GM19238 (cell line): ENCODE data around the gene DNAJC5.
A peak's percentile ranks its signal among the peaks of the same experiment; 100 is the strongest.
"Not testable (repeated sequence)": the region's sequence is repeated elsewhere in the genome, so short reads cannot be mapped to it uniquely, and the experiment has no call there.

Experiments used
- DNase-seq: peaks from one replicate; pipeline ENCODE4 v3.0.0; 2011; ENCODE audit warnings: low spot score; ENCODE audit not compliant: insufficient read length

Gene DNAJC5

GRCh38 chr20:63967330-63968135, 72.6 kb downstream of the DNAJC5 start:
- DNase-seq: no peak

- DNase-seq: no peak
These were observed 73.4 kb downstream of the DNAJC5 start for GRCh38 chr20:63968136-63968927.

DNA sequence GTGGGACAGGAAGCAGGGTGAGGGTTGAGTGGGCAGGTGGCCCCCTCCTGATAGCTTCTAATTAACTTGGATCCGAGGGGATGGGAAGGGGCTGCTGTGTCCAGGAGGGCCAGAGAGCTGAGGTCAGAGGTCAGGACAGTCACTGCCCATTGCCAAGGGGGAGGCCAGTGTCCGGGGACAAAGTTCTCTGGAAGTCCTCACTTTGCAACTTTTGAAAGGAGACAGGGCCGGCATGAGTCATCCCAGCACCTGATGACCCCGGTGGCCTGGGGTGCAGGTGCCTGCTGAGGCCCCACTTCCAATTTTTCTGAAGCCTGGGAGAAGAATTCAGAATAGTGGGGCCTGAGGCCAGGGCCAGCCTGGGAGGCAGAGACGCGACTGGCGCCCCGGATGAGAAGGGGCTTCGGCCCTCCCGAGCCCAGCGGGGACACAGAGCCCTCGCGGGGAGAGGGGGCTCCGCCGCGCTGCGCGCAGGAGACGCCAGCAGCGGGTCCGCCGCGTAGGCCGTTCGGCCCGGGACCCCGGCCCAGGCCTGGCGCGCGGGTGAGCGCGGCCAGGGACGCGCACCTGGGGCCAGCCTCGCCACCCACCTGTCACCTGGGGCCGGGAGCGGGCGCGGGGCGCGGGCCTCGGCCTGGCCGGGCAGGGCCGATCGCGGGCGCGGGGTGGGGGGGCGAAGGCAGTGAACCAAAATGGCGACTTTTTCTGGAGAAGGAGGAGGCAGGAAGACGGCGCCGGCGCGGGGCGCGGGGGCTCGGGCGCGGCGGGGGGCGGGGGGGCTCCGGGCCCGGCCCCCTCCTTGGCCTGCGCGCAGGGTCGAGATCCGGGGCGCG, 74.2 kb downstream of the DNAJC5 start:
- no peak for DNase-seq

DNA sequence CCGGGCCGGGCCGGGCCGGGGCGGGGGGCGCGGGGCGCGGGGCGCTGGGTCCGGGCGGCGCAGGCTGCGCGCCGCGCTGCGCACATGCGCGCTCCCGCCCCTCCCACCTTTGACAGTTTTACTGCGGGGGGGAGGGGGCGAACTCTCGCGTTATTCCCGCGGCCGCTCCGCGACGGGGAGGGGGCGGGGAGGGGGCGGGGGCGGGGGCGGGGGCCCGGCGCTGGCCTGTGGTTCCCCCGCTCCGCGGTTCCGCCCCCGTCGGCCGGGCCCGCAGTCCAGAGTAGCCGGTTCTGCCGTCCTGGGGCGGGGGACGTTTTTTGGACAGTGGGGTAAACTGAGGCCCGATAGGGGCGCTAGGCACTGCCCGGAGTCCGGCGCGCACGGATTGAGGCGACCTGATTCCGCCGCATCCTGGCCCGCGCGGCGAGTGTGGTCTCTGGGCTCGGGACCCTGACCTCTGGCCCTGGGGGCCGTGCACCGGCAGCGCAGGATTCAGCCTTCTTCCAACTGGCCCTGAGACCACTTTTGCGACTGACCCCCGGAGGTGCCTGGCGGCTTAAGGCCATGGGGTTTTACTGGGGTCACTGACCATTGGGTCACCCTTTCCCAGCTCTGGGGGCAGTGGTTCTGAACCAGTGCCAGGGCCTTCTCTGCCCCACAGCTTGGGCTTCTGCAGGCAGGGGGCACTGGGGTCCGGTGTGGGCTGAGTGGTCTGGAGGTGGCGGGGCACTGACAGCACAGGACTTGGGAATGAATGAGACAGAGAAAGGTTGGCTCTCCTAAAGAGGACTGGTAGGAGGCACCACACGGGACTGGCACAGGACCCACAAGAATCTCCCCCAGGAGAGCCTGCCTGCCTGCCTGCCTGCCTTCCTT, 75.2 kb downstream of the DNAJC5 start, which contains the start of gene ZNF512B:
ZNF512B (minus strand) TSS at position 93 of the 876 bp plus-strand sequence. CDS start 1,980 bp downstream, outside the sequence.
- DNase-seq: peak; percentile 83

GRCh38 chr20:63970714-63971431, 75.9 kb downstream of the DNAJC5 start:
- DNase-seq: no peak

DNA sequence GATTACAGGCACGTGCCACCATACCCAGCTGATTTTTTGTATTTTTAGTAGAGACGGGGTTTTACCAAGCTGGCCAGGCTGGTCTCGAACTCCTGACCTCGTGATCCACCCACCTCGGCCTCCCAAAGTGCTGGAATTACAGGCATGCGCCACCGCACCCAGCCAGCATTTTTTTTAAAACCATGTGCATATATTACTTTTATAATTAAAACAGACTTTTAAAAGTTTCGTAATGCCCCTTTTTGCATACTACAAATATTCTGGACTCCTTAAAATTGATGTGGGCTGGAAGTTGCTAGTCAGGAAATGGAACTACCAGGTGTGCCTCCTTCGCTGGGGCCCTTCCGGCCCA, 77.0 kb downstream of the DNAJC5 start:
- DNase-seq: not testable (repeated sequence)

DNA sequence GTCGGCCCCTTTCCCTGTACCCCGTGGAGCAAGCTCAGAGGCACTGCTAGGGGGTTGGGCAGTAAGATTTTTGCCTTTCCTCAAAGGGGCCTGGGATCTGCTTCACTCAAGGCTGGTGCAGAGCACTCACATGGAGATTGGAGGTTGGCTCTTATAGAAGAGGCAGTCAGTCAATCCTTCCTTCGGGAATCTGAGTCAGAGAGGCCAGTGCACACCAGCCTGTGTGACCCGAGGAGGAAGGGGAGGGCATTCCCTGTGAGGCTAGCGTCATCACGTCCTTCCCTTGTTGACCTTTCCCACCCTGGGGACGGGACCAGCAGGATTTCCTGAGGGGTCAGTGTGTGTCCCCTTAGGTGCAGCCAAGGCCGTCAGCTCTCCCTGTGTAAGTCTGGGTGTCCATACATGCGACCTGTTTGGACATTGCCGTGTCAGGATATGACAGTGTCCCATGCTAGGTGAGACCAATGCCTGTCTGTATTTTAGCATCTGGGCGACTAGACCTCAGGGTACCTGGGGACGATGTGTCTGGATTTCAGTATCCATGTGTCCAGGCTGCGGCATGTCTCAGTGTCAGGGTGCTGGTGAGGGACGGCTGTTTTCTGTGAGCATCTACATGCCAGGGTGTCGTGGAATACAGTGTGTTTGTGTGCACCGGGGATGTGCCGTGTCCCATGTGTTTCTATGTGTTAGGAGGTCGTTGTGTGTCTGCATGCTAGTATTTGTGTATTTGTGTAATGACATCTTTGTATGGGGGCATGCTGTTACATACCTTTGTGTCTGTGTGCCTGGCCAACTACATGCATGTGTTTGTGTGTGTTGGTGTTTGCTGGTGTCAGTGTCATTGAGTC, 77.6 kb downstream of the DNAJC5 start:
- peak; percentile 3 for DNase-seq

DNA sequence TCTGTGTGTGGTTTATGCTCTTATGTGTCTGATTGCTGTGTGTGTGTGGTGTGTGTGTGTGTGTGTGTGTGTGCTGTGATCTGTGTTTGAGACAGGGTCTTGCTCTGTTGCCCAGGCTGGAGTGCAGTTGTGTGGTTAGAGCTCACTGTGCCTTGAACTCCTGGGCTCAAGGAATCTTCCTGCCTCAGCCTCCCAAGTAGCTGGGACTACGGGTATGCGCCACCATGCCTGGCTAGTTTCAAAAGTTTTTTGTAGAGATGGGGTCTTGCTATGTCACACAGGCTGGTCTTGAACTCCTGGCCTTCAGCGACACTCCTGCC, 78.2 kb downstream of the DNAJC5 start:
- no peak for DNase-seq

GRCh38 chr20:63973636-63974401, 78.9 kb downstream of the DNAJC5 start:
- peak; percentile 89 for DNase-seq

DNA sequence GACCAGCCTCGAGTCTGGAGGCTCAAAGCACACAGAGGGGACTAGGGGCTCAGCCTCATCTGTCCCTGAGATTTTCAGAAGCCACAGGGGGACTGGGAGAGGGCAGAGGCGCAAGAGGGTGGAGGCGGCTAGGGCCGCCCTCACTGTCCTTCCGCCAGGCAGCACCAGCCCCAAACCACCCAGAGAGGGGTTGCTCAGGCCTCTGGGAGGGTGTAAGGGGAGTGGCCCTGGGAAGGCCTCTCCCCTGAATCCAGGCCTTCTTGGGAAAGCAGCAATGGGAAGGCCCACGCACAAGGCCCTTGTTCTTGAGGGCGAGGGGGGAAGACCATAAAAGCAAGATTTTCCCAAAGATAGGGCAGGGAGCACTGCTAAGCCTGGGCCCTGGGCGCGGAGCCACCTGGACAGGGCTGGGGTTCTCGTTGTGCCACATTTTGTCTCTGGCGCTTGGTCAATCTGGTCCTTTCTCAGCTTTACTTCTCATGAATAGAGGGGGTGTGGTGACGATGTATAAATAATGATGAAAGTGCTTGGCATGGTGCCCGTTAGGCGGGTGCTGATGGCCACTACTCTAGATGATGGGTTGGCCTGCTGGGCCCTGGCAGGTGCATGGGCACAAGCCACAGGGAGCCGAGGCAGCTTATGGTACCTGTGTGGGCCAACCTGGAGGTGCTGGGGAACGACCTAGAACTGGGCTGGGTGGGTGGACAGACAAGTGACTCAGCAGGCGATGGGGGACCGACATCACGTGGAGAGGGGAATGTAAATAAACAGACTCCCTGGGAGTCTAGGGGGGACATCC, 79.7 kb downstream of the DNAJC5 start:
- DNase-seq: no peak

DNA sequence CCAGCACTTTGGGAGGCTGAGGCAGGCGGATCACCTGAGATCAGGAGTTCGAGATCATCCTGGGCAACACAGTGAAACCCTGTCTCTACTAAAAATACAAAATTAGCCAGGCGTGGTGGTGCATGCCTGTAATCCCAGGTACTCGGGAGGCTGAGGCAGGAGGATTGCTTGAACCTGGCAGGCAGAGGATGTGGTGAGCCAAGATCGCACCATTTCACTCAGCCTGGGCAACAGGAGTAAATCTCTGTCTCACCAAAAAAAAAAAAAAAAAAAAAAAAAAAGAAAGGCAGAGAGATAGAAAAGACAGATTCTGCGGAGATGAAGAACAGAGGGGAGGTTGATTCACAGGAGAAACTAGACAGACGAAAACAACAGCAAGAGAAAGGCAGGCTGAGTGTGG, 81.6 kb downstream of the DNAJC5 start:
- not testable (repeated sequence) for DNase-seq

DNA sequence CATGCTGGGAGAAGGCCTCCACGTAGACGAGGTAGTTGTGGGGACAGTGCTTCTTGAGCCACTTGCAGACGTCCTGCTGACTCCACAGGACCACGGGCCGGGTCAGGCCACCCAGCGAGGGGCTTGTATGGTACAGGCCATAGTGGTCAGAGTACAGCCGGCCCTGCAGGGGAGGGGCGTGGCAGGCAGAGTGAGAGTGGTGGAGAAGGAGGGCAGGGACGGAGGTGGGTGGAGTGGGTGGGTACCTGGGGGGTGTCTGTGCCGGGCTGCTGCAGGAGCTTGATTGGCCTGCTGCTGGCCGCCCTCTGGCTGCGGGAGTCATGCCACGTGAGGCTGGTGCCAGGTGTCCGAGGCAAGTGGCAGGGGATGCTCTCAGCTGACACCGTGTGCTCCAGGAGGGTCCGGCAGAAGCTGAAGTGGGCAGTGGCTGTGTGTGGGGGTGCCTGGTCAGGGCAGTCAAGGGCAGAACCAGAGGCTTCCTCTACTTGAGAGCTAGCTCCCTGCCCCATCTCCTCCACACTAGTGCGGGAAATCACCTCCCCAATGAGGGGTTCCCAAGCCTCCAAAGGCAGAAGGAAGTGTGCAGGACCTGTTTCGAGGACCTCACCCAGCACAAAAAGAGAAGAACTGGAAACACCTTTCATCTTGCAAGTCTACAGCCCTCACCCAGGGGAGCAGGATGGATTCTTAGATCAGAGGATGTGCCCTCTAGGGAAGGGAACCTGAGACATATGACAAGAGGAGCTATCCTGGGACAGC, 82.2 kb downstream of the DNAJC5 start:
- no peak for DNase-seq

GRCh38 chr20:63977739-63978276, 82.9 kb downstream of the DNAJC5 start:
- DNase-seq: no peak

GRCh38 chr20:63978319-63979228, 83.6 kb downstream of the DNAJC5 start:
- no peak for DNase-seq

DNA sequence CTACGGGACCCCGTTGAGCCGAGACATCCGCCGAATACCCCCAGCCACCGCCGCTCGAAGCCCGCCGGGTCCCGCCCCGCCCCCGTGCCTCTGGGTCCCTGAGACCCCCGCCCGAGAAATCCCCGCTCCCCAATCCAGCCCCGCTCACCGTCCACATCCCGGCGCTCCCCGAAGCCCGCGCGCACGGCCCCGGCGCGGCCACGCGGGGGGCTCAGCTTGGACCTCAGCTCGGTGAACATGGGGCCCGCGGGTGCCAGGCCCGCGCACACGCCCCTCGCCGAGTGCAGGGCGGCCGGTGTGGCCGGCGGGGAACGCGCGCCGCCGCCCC, 84.3 kb downstream of the DNAJC5 start:
- no peak for DNase-seq
